ENCODE data around the gene SEMA4D.

DNA sequence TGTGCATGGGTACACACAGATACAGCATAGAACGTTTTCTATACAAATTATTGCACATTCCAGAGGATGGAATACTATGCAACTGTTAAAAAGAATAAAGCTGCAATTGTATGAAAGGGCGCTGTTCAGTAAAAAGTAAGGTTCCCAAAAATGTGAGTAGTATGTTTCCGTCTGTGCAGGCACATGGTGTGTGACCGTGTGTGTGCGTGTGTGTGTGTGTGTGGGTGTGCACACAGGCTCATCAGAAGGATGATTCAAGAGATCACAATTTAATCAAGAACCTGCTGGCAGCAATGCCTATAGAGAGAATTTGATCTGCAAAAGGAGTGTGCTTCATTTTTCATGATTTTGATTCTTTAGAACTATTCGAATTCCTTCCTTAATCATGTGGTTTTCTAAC is 76.3 kb downstream of the SEMA4D start:
- TF ChIP-seq, protein P1, sequence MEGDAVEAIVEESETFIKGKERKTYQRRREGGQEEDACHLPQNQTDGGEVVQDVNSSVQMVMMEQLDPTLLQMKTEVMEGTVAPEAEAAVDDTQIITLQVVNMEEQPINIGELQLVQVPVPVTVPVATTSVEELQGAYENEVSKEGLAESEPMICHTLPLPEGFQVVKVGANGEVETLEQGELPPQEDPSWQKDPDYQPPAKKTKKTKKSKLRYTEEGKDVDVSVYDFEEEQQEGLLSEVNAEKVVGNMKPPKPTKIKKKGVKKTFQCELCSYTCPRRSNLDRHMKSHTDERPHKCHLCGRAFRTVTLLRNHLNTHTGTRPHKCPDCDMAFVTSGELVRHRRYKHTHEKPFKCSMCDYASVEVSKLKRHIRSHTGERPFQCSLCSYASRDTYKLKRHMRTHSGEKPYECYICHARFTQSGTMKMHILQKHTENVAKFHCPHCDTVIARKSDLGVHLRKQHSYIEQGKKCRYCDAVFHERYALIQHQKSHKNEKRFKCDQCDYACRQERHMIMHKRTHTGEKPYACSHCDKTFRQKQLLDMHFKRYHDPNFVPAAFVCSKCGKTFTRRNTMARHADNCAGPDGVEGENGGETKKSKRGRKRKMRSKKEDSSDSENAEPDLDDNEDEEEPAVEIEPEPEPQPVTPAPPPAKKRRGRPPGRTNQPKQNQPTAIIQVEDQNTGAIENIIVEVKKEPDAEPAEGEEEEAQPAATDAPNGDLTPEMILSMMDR (IDR thresholded peaks at IDR 0.05): no peak
- TF ChIP-seq POLR2AphosphoS5 (IDR thresholded peaks at IDR 0.05) (no peak), EP300 (IDR thresholded peaks at IDR 0.05) (no peak)
